VCaP (cell line): Measurements from ENCODE around the gene ELOA.
"Not testable (repeated sequence)": the region's sequence is repeated elsewhere in the genome, so short reads cannot be mapped to it uniquely, and the experiment has no call there.

ENCODE experiments used
- H3K27ac ChIP-seq: fragments of 450-650 bp; 2 replicates; pipeline ENCODE4 v1.5.1; 2017
- TF ChIP-seq, protein P1 (sequence below): fragments of 450-650 bp; conservative IDR thresholded peaks from 2 replicates; pipeline ENCODE4 v1.5.1; 2017; ENCODE audit warnings: mild to moderate bottlenecking, moderate library complexity

Gene ELOA

DNA sequence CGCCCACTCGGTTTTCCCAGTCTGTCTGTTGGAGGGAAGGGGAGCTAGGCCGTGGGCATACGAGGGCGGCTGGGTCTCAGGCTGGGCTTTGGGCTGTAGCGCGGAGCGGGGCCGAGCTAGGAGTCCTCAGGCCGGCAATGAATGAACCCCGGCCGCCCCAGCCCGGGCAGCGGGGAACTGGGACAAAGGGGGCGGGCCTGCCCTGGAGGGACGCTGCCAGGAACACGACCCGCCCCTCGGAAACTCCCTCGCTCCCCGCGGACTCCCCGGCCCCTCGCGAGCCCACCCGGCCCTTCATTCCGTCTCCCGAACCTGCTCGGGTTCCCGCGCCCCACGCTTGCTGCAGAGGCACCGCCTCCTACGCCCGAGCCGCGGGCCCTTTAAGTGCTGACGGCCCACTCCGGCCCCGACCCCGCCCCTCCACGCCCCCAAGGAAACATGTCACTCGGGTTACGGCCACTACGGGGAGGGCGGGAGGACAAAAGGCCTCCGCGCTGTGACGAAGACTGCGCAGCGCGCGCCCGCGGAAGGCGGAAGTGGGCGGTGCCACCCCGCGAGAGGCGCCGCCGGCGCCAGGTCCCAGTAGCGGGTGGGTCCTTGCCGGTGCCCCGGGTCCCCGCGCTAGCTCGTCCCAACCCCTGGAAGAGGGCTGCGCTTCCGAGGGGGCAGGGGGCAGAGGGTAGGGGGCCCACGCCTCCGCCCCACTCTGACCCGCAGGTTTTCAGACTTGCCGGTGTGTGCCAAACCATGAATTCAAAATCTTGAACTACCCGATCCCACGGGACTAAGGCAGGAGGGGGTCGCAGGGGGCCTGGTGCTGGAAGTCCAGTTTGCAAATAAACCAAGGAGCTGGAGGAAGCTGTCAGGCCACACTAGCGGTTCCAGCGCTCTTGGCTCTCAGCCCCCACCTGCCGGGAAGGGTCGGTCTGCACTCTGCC lies 57.4 kb downstream of the ELOA start, which contains the start of gene GALE:
TSS of gene GALE (minus strand) at position 355 of the 938 bp plus-strand sequence. CDS start 1,747 bp downstream, outside the sequence.
- peak within 1 kb of the TSS; percentile 82 for H3K27ac ChIP-seq
- TF ChIP-seq, protein P1, sequence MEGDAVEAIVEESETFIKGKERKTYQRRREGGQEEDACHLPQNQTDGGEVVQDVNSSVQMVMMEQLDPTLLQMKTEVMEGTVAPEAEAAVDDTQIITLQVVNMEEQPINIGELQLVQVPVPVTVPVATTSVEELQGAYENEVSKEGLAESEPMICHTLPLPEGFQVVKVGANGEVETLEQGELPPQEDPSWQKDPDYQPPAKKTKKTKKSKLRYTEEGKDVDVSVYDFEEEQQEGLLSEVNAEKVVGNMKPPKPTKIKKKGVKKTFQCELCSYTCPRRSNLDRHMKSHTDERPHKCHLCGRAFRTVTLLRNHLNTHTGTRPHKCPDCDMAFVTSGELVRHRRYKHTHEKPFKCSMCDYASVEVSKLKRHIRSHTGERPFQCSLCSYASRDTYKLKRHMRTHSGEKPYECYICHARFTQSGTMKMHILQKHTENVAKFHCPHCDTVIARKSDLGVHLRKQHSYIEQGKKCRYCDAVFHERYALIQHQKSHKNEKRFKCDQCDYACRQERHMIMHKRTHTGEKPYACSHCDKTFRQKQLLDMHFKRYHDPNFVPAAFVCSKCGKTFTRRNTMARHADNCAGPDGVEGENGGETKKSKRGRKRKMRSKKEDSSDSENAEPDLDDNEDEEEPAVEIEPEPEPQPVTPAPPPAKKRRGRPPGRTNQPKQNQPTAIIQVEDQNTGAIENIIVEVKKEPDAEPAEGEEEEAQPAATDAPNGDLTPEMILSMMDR = no peak

DNA sequence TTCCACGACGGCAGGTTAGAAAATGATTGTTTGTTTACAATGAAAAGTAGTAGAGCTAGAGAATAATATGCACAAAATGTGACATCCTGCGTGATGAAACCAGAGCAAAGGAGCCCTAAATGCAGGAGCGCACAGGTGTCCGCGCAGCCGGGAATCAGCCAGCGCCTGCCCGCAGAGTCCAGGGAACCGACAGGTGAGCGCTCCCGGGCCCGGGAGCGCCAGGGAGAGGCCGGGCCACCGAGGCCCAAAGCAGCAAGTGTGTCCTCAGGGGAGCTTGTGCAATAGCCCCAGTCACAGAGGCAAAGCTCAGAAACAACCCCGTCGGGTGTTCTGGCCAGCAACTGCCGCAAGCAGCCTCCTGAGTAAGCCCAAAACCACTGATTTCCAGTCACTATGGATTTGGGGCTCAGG lies 58.1 kb downstream of the ELOA start:
- peak overlapping the region; percentile 82 for H3K27ac ChIP-seq

DNA sequence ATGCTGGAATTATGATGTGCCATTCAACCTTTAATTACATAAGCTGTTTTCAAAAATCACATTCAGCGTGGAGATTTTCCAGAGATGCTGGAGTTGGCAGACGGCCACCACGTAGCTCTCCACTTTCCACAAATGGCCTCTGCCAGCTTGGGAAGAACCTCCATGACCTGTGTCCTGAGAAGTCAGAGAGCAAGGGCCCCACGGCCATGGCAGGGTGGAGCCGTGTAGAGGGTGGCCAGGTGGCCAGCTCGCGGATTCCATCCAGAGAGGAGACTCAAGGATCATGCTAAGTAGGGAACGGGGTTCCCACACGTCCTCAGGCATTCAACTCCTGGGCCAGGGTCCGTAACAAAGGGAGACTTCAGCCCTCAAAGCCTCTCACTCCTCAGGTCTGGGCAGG lies 58.6 kb downstream of the ELOA start:
- peak overlapping the region; percentile 82 for H3K27ac ChIP-seq
- TF ChIP-seq, protein P1 = no peak

More for the DNA sequence above, 58.1 kb downstream of the ELOA start:
- TF ChIP-seq, protein P1 = no peak

DNA sequence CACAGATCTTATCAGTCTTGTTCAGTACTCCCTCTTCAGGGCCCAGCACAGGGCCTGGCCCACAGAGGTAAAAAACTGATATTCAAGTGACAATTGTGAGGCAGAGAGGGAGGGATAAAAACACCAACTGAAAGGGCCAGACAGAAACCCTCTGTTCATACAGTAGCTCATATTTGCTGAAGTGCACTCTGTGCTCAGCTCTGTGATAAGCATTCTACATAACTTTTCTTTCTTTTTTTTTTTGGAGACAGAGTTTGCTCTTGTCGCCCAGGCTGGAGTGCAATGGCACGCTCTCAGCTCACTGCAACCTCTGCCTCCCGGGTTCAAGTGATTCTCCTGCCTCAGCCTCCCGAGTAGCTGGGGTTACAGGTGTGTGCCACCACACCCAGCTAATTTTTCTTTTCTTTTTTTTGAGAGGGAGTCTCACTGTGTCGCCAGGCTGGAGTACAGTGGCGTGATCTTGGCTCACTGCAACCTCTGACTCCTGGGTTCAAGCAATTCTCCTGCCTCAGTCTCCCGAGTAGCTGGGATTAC lies 59.6 kb downstream of the ELOA start:
- not testable (repeated sequence) for H3K27ac ChIP-seq

DNA sequence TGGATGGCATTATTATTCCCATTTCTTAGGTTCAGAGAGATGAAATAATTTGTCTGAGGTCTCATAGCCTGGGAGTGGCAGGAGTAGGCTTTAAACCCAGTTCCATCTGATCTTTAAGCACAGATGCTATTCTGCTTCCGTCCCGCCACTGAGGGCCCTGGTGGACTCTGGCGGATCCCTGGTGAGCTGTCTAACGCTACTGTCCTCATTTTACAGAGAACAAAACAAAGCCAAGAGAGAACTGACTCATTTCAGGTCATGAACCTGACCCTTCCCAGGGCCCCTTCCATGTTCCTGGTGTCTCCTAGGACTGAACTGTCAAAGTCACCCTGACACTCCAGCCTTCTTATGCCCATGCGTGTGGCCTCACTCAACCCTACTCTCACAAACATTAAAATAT lies 60.4 kb downstream of the ELOA start:
- no peak overlapping the region for H3K27ac ChIP-seq
- TF ChIP-seq, protein P1 = no peak

DNA sequence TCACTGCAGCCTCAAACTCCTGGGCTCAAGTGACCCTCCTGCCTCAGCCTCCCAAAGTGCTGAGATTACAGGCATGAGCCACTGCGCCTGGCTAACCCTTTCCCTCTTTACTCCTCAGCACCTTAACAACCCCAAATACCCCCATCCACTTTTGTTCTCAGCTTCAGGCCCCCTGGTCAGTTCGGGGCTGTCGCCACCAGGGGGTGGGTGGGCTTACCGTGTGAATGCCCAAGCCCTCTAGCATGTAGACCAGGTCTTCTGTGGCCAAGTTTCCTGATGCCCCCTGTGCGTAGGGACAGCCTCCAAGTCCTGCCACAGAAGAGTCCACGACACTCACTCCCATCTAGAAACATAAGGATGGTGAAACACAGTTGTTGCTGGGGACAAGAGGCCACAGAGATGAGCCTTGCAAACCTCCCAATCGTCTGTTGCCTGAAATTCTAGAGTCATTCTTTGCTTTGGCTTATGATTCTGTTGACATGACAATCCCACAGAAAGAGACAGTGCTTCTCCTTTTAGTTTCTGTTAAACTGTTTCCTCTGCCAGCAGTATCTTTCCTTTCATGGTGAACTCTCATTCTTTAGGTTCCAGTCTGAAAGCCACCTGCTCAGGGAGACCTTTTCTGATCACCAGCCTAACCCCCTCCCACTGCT lies 61.0 kb downstream of the ELOA start:
- H3K27ac ChIP-seq = no peak overlapping the region
- TF ChIP-seq, protein P1 = no peak

DNA sequence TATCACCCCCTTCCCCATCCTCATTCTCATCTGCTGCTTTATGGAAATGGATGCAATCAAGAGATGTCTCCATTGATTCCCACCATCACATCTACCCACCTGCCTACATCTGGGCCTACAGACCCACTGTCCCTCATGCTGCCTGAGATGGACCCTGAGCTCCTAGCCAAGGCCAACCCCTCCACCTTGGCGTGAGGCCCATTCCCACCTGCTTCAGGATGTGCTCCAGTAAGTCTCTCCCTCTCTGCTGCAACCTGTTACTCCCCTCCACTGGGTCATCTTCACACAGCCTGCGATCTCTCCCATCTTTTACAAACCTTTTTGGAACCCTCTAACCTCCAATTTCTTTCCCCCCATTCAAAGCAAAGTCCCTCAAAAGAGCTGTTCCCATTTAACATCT lies 61.8 kb downstream of the ELOA start:
- TF ChIP-seq, protein P1 = no peak
- no peak overlapping the region for H3K27ac ChIP-seq
